ENCODE data around the gene ADK. TPM values are rescaled to one million over a fixed set of nuclear protein-coding genes. Genes with fewer than 3 reads are reported as not detected.

Gene ADK
- total RNA-seq, 1 experiment from 2014 or later = 26.8 TPM

DNA sequence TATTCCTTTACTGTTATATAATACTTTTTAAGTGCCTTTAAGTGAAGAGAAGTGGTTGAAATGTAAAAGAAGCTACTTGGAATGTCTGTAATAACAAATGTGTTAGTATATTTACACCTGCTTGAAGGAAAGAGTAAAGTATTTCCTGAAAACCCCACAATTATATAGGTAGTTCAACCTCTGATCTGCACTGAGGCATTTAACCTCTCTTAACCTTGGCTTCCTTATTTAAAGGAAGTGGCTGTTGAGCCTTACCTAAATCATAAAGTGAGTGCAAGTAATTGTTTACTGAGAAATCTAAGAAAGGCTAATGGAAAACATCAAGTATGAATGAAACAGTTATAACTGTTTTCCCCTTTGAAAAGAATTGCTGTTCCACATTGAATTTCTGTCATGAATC lies 294.5 kb downstream of the ADK start:
- Mint-ChIP-seq H3K27me3 (ENCODE audit: low read depth) (no peaks in the 10 kb centered on the region), H3K4me1 (no peaks in the 10 kb centered on the region), H3K36me3 (ENCODE audit: insufficient read depth in 1 of 3, low read depth in 3 of 3) (no peaks in the 10 kb centered on the region), H3K4me3 (no peak overlapping the region), H3K27ac (no peak overlapping the region), H3K9me3 (no peaks in the 10 kb centered on the region)
- Histone ChIP-seq H3K23ac (ENCODE audit: insufficient read length, low read depth, low read length) (no peak overlapping the region), H2BK12ac (ENCODE audit: insufficient read length, low read depth, low read length) (no peak overlapping the region), H3K27me3 (ENCODE audit: insufficient read depth, low read length) (no peaks in the 10 kb centered on the region), H3K79me2 (ENCODE audit: insufficient read depth, low read length) (no peaks in the 10 kb centered on the region), H4K91ac (ENCODE audit: insufficient read length, low read depth, low read length) (no peak overlapping the region), H2BK20ac (ENCODE audit: low read depth, low read length, poor library complexity, severe bottlenecking) (no peak overlapping the region), H3K14ac (ENCODE audit: insufficient read depth, low read length) (no peak overlapping the region), H3K4ac (ENCODE audit: low read depth, low read length) (no peak overlapping the region), H2BK120ac (ENCODE audit: low read depth, low read length, poor library complexity, severe bottlenecking) (no peak overlapping the region), H3K56ac (ENCODE audit: insufficient read length, low read depth, low read length) (no peak overlapping the region), H3K18ac (ENCODE audit: insufficient read length, low read depth, low read length) (no peak overlapping the region), H4K5ac (ENCODE audit: insufficient read length, low read depth, low read length) (no peak overlapping the region), H2BK15ac (ENCODE audit: low read depth, low read length) (no peak overlapping the region), H2BK5ac (ENCODE audit: insufficient read length, low read length) (no peak overlapping the region), H4K20me1 (ENCODE audit: control insufficient read depth, insufficient read depth, insufficient read length) (no peaks in the 10 kb centered on the region), H3K9me3 (ENCODE audit: control insufficient read depth, low read depth, low read length) (no peaks in the 10 kb centered on the region), H3K79me1 (ENCODE audit: insufficient read depth, low read depth, low read length, poor library complexity, severe bottlenecking) (no peaks in the 10 kb centered on the region), H4K8ac (replicated peaks; ENCODE audit: insufficient read length, low read depth, low read length) (no peak overlapping the region), H3K4me2 (ENCODE audit: insufficient read depth, insufficient read length, low read length) (no peak overlapping the region), H3K27ac (ENCODE audit: insufficient read length, low read depth, low read length) (no peak overlapping the region), H3K9ac (ENCODE audit: extremely low read depth, insufficient read length, low read length) (no peak overlapping the region), H3K23me2 (ENCODE audit: insufficient read length, low read depth, low read length, poor library complexity, severe bottlenecking) (no peaks in the 10 kb centered on the region), H2AFZ (ENCODE audit: low read length) (no peak overlapping the region), H3K4me1 (ENCODE audit: insufficient read depth, low read length) (no peaks in the 10 kb centered on the region), H3T11ph (ENCODE audit: low read length) (no peak overlapping the region), H2AK5ac (ENCODE audit: insufficient read length, low read length) (no peak overlapping the region)
- TF ChIP-seq, protein P1, sequence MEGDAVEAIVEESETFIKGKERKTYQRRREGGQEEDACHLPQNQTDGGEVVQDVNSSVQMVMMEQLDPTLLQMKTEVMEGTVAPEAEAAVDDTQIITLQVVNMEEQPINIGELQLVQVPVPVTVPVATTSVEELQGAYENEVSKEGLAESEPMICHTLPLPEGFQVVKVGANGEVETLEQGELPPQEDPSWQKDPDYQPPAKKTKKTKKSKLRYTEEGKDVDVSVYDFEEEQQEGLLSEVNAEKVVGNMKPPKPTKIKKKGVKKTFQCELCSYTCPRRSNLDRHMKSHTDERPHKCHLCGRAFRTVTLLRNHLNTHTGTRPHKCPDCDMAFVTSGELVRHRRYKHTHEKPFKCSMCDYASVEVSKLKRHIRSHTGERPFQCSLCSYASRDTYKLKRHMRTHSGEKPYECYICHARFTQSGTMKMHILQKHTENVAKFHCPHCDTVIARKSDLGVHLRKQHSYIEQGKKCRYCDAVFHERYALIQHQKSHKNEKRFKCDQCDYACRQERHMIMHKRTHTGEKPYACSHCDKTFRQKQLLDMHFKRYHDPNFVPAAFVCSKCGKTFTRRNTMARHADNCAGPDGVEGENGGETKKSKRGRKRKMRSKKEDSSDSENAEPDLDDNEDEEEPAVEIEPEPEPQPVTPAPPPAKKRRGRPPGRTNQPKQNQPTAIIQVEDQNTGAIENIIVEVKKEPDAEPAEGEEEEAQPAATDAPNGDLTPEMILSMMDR (conservative IDR thresholded peaks at IDR 0.05) = no peak
- no peak for DNase-seq
